Measurements from ENCODE around the gene PAFAH2.

DNA sequence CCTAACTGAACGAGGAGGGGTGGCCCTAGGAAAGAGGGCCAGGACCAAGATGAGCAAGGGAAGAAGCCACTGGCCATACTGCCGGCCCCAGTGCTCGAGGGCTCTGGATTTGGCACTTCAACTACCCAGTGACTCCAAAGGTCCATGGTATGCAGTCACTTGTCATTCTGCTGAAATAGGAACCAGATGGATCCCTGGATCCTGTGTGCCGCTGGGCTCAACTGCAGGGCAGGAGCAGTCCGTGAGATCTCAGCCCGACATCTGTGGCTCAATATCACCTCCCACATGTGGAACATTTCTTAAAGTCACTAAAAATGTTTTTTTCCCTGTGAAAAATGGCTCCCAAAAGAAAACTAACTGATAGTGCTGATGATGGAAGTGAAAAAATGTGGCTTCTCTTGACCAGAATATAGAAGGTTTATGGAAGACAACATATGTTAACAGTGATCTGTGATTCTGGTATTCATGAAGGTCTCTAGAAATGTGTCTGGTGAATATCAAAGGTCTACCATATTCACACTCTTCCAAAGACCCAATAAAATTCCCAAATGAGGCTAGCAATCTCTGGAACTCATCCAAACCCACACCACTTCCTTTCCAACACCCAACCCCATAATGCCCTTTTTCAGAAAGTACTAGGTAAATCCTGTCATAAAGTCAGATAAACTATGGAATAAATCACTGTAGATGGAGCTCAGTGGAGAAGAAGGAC is 24.1 kb downstream of the PAFAH2 start:
- TF ChIP-seq, protein P1, sequence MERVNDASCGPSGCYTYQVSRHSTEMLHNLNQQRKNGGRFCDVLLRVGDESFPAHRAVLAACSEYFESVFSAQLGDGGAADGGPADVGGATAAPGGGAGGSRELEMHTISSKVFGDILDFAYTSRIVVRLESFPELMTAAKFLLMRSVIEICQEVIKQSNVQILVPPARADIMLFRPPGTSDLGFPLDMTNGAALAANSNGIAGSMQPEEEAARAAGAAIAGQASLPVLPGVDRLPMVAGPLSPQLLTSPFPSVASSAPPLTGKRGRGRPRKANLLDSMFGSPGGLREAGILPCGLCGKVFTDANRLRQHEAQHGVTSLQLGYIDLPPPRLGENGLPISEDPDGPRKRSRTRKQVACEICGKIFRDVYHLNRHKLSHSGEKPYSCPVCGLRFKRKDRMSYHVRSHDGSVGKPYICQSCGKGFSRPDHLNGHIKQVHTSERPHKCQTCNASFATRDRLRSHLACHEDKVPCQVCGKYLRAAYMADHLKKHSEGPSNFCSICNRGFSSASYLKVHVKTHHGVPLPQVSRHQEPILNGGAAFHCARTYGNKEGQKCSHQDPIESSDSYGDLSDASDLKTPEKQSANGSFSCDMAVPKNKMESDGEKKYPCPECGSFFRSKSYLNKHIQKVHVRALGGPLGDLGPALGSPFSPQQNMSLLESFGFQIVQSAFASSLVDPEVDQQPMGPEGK (CRISPR knock-in tag; IDR thresholded peaks at IDR 0.05; ENCODE audit: borderline replicate concordance) = no peak
- no peak for TF ChIP-seq ZNF8 (CRISPR knock-in tag; IDR thresholded peaks at IDR 0.05)
- TF ChIP-seq, protein P2, sequence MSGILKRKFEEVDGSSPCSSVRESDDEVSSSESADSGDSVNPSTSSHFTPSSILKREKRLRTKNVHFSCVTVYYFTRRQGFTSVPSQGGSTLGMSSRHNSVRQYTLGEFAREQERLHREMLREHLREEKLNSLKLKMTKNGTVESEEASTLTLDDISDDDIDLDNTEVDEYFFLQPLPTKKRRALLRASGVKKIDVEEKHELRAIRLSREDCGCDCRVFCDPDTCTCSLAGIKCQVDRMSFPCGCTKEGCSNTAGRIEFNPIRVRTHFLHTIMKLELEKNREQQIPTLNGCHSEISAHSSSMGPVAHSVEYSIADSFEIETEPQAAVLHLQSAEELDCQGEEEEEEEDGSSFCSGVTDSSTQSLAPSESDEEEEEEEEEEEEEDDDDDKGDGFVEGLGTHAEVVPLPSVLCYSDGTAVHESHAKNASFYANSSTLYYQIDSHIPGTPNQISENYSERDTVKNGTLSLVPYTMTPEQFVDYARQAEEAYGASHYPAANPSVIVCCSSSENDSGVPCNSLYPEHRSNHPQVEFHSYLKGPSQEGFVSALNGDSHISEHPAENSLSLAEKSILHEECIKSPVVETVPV (CRISPR knock-in tag; IDR thresholded peaks at IDR 0.05) = no peak
- TF ChIP-seq ZNF70 (CRISPR knock-in tag; IDR thresholded peaks at IDR 0.05) = no peak
- no peak for TF ChIP-seq OSR1 (CRISPR knock-in tag; IDR thresholded peaks at IDR 0.05)
- no peak for TF ChIP-seq RARB (CRISPR knock-in tag; IDR thresholded peaks at IDR 0.05)
- TF ChIP-seq ZFP30 (CRISPR knock-in tag; IDR thresholded peaks at IDR 0.05) = no peak
- TF ChIP-seq PPARA (CRISPR knock-in tag; IDR thresholded peaks at IDR 0.05; ENCODE audit: borderline replicate concordance) = no peak
- no peak for TF ChIP-seq SNAI2 (CRISPR knock-in tag; IDR thresholded peaks at IDR 0.05)
- TF ChIP-seq, protein P3, sequence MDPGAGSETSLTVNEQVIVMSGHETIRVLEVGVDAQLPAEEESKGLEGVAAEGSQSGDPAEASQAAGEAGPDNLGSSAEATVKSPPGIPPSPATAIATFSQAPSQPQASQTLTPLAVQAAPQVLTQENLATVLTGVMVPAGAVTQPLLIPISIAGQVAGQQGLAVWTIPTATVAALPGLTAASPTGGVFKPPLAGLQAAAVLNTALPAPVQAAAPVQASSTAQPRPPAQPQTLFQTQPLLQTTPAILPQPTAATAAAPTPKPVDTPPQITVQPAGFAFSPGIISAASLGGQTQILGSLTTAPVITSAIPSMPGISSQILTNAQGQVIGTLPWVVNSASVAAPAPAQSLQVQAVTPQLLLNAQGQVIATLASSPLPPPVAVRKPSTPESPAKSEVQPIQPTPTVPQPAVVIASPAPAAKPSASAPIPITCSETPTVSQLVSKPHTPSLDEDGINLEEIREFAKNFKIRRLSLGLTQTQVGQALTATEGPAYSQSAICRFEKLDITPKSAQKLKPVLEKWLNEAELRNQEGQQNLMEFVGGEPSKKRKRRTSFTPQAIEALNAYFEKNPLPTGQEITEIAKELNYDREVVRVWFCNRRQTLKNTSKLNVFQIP (CRISPR knock-in tag; IDR thresholded peaks at IDR 0.05; ENCODE audit: borderline replicate concordance, low read depth) = no peak
- TF ChIP-seq ZFP3 (CRISPR knock-in tag; IDR thresholded peaks at IDR 0.05) = no peak
